Lung (tissue), 16 donors: Measurements from ENCODE around the gene MT1F. TPM values are rescaled to one million over a fixed set of nuclear protein-coding genes. Genes with fewer than 3 reads are reported as not detected.

Experiments
- ATAC-seq: fragments of 200-7000 bp; cut with Tn5 transposase; one replicate; pipeline ENCODE4 v1.9.1; 2020; ENCODE audit warnings: moderate number of reproducible peaks; ENCODE audit not compliant: insufficient read depth, low FRiP score
- DNase-seq, 3 donors: peaks; one replicate each; pipeline ENCODE4 v3.0.0-alpha.2; 2013 to 2017
- H3K27ac ChIP-seq, 2 donors: one replicate each; pipeline ENCODE4 v1.5.1; 2013; ENCODE audit warnings: mild to moderate bottlenecking in 2 of 2, moderate library complexity in 2 of 2, control low read depth in 1 of 2, inconsistent platforms in 1 of 2, low read depth in 1 of 2, low read length in 1 of 2
- H3K27me3 ChIP-seq, 3 donors: one replicate each; pipeline ENCODE4 v1.5.1; 2013; ENCODE audit warnings: low read length in 2 of 3; ENCODE audit not compliant: control insufficient read depth in 3 of 3, insufficient read depth in 3 of 3
- H3K36me3 ChIP-seq, 4 donors: one replicate each; pipeline ENCODE4 v1.5.1; 2013; ENCODE audit warnings: low read length in 4 of 4, mild to moderate bottlenecking in 1 of 4, moderate library complexity in 1 of 4; ENCODE audit not compliant: control insufficient read depth in 4 of 4, insufficient read depth in 4 of 4
- H3K4me1 ChIP-seq, 5 donors: one replicate each; pipeline ENCODE4 v1.5.1; 2013; ENCODE audit warnings: low read length in 5 of 5, mild to moderate bottlenecking in 2 of 5, moderate library complexity in 1 of 5; ENCODE audit not compliant: control insufficient read depth in 5 of 5, insufficient read depth in 5 of 5
- H3K4me3 ChIP-seq: one replicate; pipeline ENCODE4 v1.5.1; 2013; ENCODE audit warnings: mild to moderate bottlenecking, control low read depth, moderate library complexity
- H3K9ac ChIP-seq, 2 donors: one replicate each; pipeline ENCODE4 v1.5.1; 2013; ENCODE audit warnings: low read length in 2 of 2, control low read depth in 1 of 2; ENCODE audit not compliant: insufficient read depth in 1 of 2
- H3K9me3 ChIP-seq, 4 donors: one replicate each; pipeline ENCODE4 v1.5.1; 2013; ENCODE audit warnings: low read length in 3 of 4, mild to moderate bottlenecking in 1 of 4, moderate library complexity in 1 of 4; ENCODE audit not compliant: control insufficient read depth in 4 of 4, insufficient read depth in 3 of 4
- WGBS, 2 donors: extraction: QIAGEN DNeasy Blood & Tissue Kit; methylation state at CpG; one replicate each; pipeline ENCODE4 v1.1.7; 2013; 5-methylcytosine and 5-hydroxymethylcytosine counted together
- long read RNA-seq, 5 donors: transcript quantifications; one replicate each; lab custom pipeline, GENCODE V29; 2026
- polyA plus RNA-seq, 2 donors: library from polyadenylated mRNA; stranded (reverse); fragments of 200-250 nt; gene quantifications; one replicate each; pipeline ENCODE4 v1.2.1, GENCODE V29; 2013
- total RNA-seq, 2 donors: library from RNA; depleted of rRNA in 1 of 2; stranded (reverse); fragments of >200 nt in 1 of 2; gene quantifications; one replicate each; pipeline ENCODE4 v1.2.1, GENCODE V29; 2014 to 2021
- TF ChIP-seq, protein P1 (sequence below): IDR thresholded peaks from 2 replicates; pipeline ENCODE4 v1.5.1; 2012; ENCODE audit warnings: mild to moderate bottlenecking; ENCODE audit errors: control extremely low read depth, extremely low read depth
- donor health status: control.
- donor health status: control.
- donor health status: Bipolar disorder and iron deficiency.
- donor health status: healthy.
- donor health status: DM: yes; HTN: yes; CAD: no.

The MT1F gene
- total RNA-seq (10 to 100 TPM in 1 of 2 donors, 1 to 10 TPM in 1; 3.6 to 30.9 TPM), polyA plus RNA-seq (10 to 100 TPM; 10.9 to 42.0 TPM)
- long read RNA-seq, donor 1, transcript MT1F-201 (3 exons, 690 nt), result major isoform, 11 of 15 reads
- long read RNA-seq, donor 1, partial matches to known transcripts, result 0 of 15 reads
- long read RNA-seq, donor 1, other reads (novel, unspliced or antisense), result 0 of 15 reads
- long read RNA-seq, donor 2, partial matches to known transcripts, result 0 of 5 reads
- long read RNA-seq, donor 2, other reads (novel, unspliced or antisense), result 0 of 5 reads
- long read RNA-seq, donor 3, transcript MT1F-201 (3 exons, 690 nt), result major isoform, 8 of 8 reads
- long read RNA-seq, donor 3, partial matches to known transcripts, result 0 of 8 reads
- long read RNA-seq, donor 3, other reads (novel, unspliced or antisense), result 0 of 8 reads
- long read RNA-seq, donor 4, transcript MT1F-201 (3 exons, 690 nt), result major isoform, 5 of 6 reads
- long read RNA-seq, donor 4, partial matches to known transcripts, result 0 of 6 reads
- long read RNA-seq, donor 4, other reads (novel, unspliced or antisense), result 0 of 6 reads
- long read RNA-seq, donor 5, transcript MT1F-201 (3 exons, 690 nt), result major isoform, 9 of 9 reads
- long read RNA-seq, donor 5, partial matches to known transcripts, result 0 of 9 reads
- long read RNA-seq, donor 5, other reads (novel, unspliced or antisense), result 0 of 9 reads

GRCh38 chr16:56657555-56658326 is at the start of gene MT1F:
TSS of gene MT1F (plus strand) at chr16:56657959. CDS start at chr16:56658059, 100 bp downstream.
- DNase-seq (peak; percentile 48 to 73 (median 65)), ATAC-seq (peak; percentile 92)
- no peaks in the 10 kb centered on the region for H3K9me3 ChIP-seq
- peak within 1 kb of the TSS in 1 of 2 donors; percentile 16 for H3K27ac ChIP-seq
- TF ChIP-seq, protein P1, sequence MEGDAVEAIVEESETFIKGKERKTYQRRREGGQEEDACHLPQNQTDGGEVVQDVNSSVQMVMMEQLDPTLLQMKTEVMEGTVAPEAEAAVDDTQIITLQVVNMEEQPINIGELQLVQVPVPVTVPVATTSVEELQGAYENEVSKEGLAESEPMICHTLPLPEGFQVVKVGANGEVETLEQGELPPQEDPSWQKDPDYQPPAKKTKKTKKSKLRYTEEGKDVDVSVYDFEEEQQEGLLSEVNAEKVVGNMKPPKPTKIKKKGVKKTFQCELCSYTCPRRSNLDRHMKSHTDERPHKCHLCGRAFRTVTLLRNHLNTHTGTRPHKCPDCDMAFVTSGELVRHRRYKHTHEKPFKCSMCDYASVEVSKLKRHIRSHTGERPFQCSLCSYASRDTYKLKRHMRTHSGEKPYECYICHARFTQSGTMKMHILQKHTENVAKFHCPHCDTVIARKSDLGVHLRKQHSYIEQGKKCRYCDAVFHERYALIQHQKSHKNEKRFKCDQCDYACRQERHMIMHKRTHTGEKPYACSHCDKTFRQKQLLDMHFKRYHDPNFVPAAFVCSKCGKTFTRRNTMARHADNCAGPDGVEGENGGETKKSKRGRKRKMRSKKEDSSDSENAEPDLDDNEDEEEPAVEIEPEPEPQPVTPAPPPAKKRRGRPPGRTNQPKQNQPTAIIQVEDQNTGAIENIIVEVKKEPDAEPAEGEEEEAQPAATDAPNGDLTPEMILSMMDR, result no peak
- no peaks in the 10 kb centered on the region for H3K36me3 ChIP-seq
- peak within 1 kb of the TSS in 1 of 2 donors; percentile 14 for H3K9ac ChIP-seq
- H3K4me3 ChIP-seq, result peak within 1 kb of the TSS; percentile 18
- WGBS, 2 donors, result 0 to 2% methylated on average over 37 to 46 of the region's 46 CpGs
- H3K27me3 ChIP-seq, result peaks cover 0 to 48% (median 39%) of the 10 kb centered on the region in 3 donors
- peaks cover 0 to 12% (median 5%) of the 10 kb centered on the region in 5 donors for H3K4me1 ChIP-seq

DNA sequence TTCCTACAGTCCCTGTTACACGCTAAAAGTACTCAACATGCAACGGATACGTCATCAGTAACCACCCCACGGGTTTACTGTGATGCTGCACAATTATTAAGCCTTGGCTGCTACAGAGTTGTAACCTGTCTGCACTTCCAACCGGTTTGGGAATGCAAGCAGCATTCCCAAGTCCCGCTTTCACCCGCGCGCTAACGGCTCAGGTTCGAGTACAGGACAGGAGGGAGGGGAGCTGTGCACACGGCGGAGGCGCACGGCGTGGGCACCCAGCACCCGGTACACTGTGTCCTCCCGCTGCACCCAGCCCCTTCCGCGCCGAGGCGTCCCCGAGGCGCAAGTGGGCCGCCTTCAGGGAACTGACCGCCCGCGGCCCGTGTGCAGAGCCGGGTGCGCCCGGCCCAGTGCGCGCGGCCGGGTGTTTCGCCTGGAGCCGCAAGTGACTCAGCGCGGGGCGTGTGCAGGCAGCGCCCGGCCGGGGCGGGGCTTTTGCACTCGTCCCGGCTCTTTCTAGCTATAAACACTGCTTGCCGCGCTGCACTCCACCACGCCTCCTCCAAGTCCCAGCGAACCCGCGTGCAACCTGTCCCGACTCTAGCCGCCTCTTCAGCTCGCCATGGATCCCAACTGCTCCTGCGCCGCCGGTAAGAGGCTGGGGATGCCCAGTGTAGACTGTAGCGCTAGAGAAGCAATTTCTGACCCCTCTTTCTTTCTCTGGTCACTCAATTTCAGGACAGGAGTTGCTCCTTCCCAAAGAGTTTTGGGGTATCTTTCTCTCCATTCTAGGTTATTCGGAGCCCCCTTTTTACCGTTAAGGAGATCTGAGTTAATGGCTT is 49.5 kb upstream of the MT1F start, which contains the start of gene MT2A:
Gene MT2A (plus strand): TSS at position 542 of the 833 bp plus-strand sequence. CDS start 72 bp downstream, at position 614.
- peaks cover 9 to 55% (median 31%) of the 10 kb centered on the region in 5 donors for H3K4me1 ChIP-seq

More for the DNA sequence above, 49.5 kb upstream of the MT1F start, which contains the start of gene MT2A:
- H3K9ac ChIP-seq, result peak within 1 kb of the TSS in 1 of 2 donors; percentile 78
- H3K4me3 ChIP-seq, result peak within 1 kb of the TSS; percentile 78
- DNase-seq (peak; percentile 93 to 97 (median 93)), ATAC-seq (peak; percentile 91)
- WGBS, 2 donors, result 4 to 6% methylated on average over 52 to 62 of the region's 62 CpGs
- H3K9me3 ChIP-seq, result no peaks in the 10 kb centered on the region
- no peaks in the 10 kb centered on the region for H3K36me3 ChIP-seq
- H3K27ac ChIP-seq, result peak within 1 kb of the TSS; percentile 88 to 97
- peaks cover 0 to 8% (median 0%) of the 10 kb centered on the region in 3 donors for H3K27me3 ChIP-seq
- TF ChIP-seq, protein P1, result no peak
